Neural cell (in vitro differentiated cells): ENCODE measurements around the gene TAGLN3. TPM values are rescaled to one million over a fixed set of nuclear protein-coding genes. Genes with fewer than 3 reads are reported as not detected.
A peak's percentile ranks its signal among the peaks of the same experiment; 100 is the strongest.

Experiments
- H2AFZ ChIP-seq: fragments of 200-600, 300-800 bp; sonication (generic), shearing (Covaris generic); 2 replicates; pipeline ENCODE4 v1.6.0; 2014; ENCODE audit warnings: low read depth, mild to moderate bottlenecking, antibody characterized with exemption, low read length, moderate library complexity
- H3F3A ChIP-seq: fragments of 200-600 bp; shearing (Covaris generic); 2 replicates; pipeline ENCODE4 v1.6.1; 2016; ENCODE audit warnings: mild to moderate bottlenecking, moderate library complexity, mixed read lengths, antibody characterized with exemption, low read length; ENCODE audit not compliant: insufficient read depth, poor library complexity, severe bottlenecking
- H3K27ac ChIP-seq: fragments of 200-600, 300-800 bp; sonication (generic), shearing (Covaris generic); 2 replicates; pipeline ENCODE4 v1.5.1; 2014; ENCODE audit warnings: mild to moderate bottlenecking, low read length, moderate library complexity
- H3K27me3 ChIP-seq: fragments of 300-800, 200-600 bp; sonication (generic), shearing (Covaris generic); 2 replicates; pipeline ENCODE4 v1.6.0; 2014; ENCODE audit warnings: mild to moderate bottlenecking, low read depth, low read length, moderate library complexity; ENCODE audit not compliant: insufficient read depth
- H3K36me3 ChIP-seq: fragments of 300-800, 200-600 bp; sonication (generic), shearing (Covaris generic); 2 replicates; pipeline ENCODE4 v1.5.1; 2014; ENCODE audit warnings: mild to moderate bottlenecking, antibody characterized with exemption, low read length, moderate library complexity; ENCODE audit not compliant: insufficient read depth
- H3K4me2 ChIP-seq: fragments of 300-800, 200-600 bp; sonication (generic), shearing (Covaris generic); 2 replicates; pipeline ENCODE4 v1.6.0; 2014; ENCODE audit warnings: mild to moderate bottlenecking, low read length
- H3K4me3 ChIP-seq: fragments of 300-800, 200-600 bp; sonication (generic), shearing (Covaris generic); 2 replicates; pipeline ENCODE4 v1.5.1; 2014; ENCODE audit warnings: mild to moderate bottlenecking, low read length, moderate library complexity
- H3K79me2 ChIP-seq: fragments of 200-600 bp; shearing (Covaris generic); replicated peaks from 2 replicates; pipeline ENCODE4 v1.6.0; 2014; ENCODE audit warnings: mild to moderate bottlenecking, low read length, moderate library complexity; ENCODE audit not compliant: insufficient read depth
- H3K9ac ChIP-seq: fragments of 300-800, 200-600 bp; sonication (generic), shearing (Covaris generic); 2 replicates; pipeline ENCODE4 v1.6.1; 2016; ENCODE audit warnings: mild to moderate bottlenecking, low read length, mixed read lengths
- H3K9me2 ChIP-seq: fragments of 200-600 bp; shearing (Covaris generic); 2 replicates; pipeline ENCODE4 v1.6.1; 2016; ENCODE audit warnings: mild to moderate bottlenecking, low read length, mixed read lengths; ENCODE audit not compliant: insufficient read depth
- H3K9me3 ChIP-seq: fragments of 200-600, 300-800 bp; sonication (generic), shearing (Covaris generic); 2 replicates; pipeline ENCODE4 v1.6.1; 2016; ENCODE audit warnings: mild to moderate bottlenecking, mixed run types, low read length, moderate library complexity, mixed read lengths
- H4K20me1 ChIP-seq: fragments of 200-600 bp; shearing (Covaris generic); 2 replicates; pipeline ENCODE4 v1.6.1; 2016; ENCODE audit warnings: mild to moderate bottlenecking, mixed run types; ENCODE audit not compliant: insufficient read depth
- CTCF ChIP-seq: fragments of 450-650 bp; IDR thresholded peaks from 2 replicates; pipeline ENCODE4 v1.5.1; 2014; ENCODE audit warnings: antibody characterized with exemption, mild to moderate bottlenecking, moderate library complexity; ENCODE audit not compliant: poor library complexity, severe bottlenecking
- EP300 ChIP-seq: fragments of 450-650 bp; conservative IDR thresholded peaks from 2 replicates; pipeline ENCODE4 v1.6.1; 2014; ENCODE audit warnings: antibody characterized with exemption, mild to moderate bottlenecking, moderate library complexity; ENCODE audit not compliant: poor library complexity, severe bottlenecking
- EZH2 ChIP-seq: fragments of 200-600, 300-800 bp; shearing (Covaris generic), sonication (generic); IDR thresholded peaks from 2 replicates; pipeline ENCODE4 v1.6.1; 2014; ENCODE audit warnings: antibody characterized with exemption, low read length, borderline replicate concordance, mild to moderate bottlenecking; ENCODE audit not compliant: insufficient read depth, poor library complexity, severe bottlenecking
- MXI1 ChIP-seq: fragments of 450-650 bp; conservative IDR thresholded peaks from 2 replicates; pipeline ENCODE4 v1.6.1; 2014; ENCODE audit warnings: antibody characterized with exemption, mild to moderate bottlenecking; ENCODE audit not compliant: poor library complexity, severe bottlenecking
- POLR2AphosphoS5 ChIP-seq: IDR thresholded peaks from 2 replicates; pipeline ENCODE4 v1.6.1; 2012
- RAD21 ChIP-seq: fragments of 450-650 bp; conservative IDR thresholded peaks from 2 replicates; pipeline ENCODE4 v1.6.1; 2014; ENCODE audit warnings: antibody characterized with exemption, mild to moderate bottlenecking, moderate library complexity
- REST ChIP-seq: IDR thresholded peaks from 2 replicates; pipeline ENCODE4 v1.6.1; 2012; ENCODE audit warnings: borderline replicate concordance
- SMC3 ChIP-seq: fragments of 450-650 bp; conservative IDR thresholded peaks from 2 replicates; pipeline ENCODE4 v1.6.1; 2014; ENCODE audit warnings: antibody characterized with exemption, mild to moderate bottlenecking, moderate library complexity; ENCODE audit not compliant: poor library complexity
- TAF1 ChIP-seq: IDR thresholded peaks from 2 replicates; pipeline ENCODE4 v1.6.1; 2012; ENCODE audit warnings: low read depth
- polyA plus RNA-seq: library from polyadenylated mRNA; depleted of rRNA; stranded (reverse); fragments of >200 nt; gene quantifications from 2 replicates; pipeline ENCODE4 v1.2.3, GENCODE V29; 2014

Gene TAGLN3
- polyA plus RNA-seq, 1 donor from 2014 or later = 519 TPM

GRCh38 chr3:112013784-112014143 lies 15.0 kb downstream of the TAGLN3 start:
- TF ChIP-seq REST (no peak), EZH2 (no peak), POLR2AphosphoS5 (no peak), CTCF (peak; percentile 5)
- H2AFZ ChIP-seq = no peak overlapping the region
- H3K4me3 ChIP-seq = no peak overlapping the region
- no peaks in the 10 kb centered on the region for H3K27me3 ChIP-seq
- H3K79me2 ChIP-seq = no peaks in the 10 kb centered on the region
- no peak overlapping the region for H3K4me2 ChIP-seq
- peaks cover 11% of the 10 kb centered on the region for H3K36me3 ChIP-seq
- no peak overlapping the region for H3K27ac ChIP-seq
- no peaks in the 10 kb centered on the region for H3K9me2 ChIP-seq
- no peak overlapping the region for H3K9ac ChIP-seq
- H3F3A ChIP-seq = no peaks in the 10 kb centered on the region
- H3K9me3 ChIP-seq = no peaks in the 10 kb centered on the region
- no peaks in the 10 kb centered on the region for H4K20me1 ChIP-seq

DNA sequence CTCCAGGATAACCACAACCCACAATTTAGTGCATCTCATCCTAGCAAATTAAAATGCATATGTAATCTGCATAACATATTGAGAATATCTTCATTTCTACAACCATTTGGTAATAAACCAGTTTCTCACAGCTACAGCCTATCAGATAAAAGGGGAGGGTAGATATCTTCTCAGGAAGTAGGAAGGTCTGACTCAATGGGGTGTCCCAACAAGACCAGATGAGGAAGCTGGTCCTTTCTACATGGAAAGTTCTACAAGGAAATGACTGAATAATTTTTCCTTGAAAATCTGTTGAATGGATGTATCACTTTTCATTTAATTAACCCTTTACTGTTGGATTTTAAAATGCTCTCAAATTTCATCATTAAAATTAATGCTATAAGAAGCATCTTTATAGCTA lies 18.4 kb downstream of the TAGLN3 start:
- no peaks in the 10 kb centered on the region for H3F3A ChIP-seq
- H4K20me1 ChIP-seq = no peaks in the 10 kb centered on the region
- no peak overlapping the region for H3K4me2 ChIP-seq
- H3K9ac ChIP-seq = no peak overlapping the region
- no peaks in the 10 kb centered on the region for H3K27me3 ChIP-seq
- no peaks in the 10 kb centered on the region for H3K9me2 ChIP-seq
- no peak overlapping the region for H3K27ac ChIP-seq
- H3K9me3 ChIP-seq = no peaks in the 10 kb centered on the region
- no peaks in the 10 kb centered on the region for H3K79me2 ChIP-seq
- no peak for TF ChIP-seq REST
- no peak for TF ChIP-seq CTCF
- no peak for TF ChIP-seq EP300
- no peak for TF ChIP-seq RAD21
- no peak for TF ChIP-seq MXI1
- TF ChIP-seq POLR2AphosphoS5 = no peak
- TF ChIP-seq TAF1 = no peak
- TF ChIP-seq SMC3 = no peak
- no peak for TF ChIP-seq EZH2
- H2AFZ ChIP-seq = no peak overlapping the region
- no peak overlapping the region for H3K4me3 ChIP-seq
- H3K36me3 ChIP-seq = no peaks in the 10 kb centered on the region
